HepG2 (cell line): Measurements from ENCODE around the gene PLCB1.
"Not testable (repeated sequence)": the region's sequence is repeated elsewhere in the genome, so short reads cannot be mapped to it uniquely, and the experiment has no call there.

Source experiments
- CTCF ChIP-seq: sonication (generic); formaldehyde crosslinking; IDR thresholded peaks from 2 replicates; pipeline ENCODE4 v1.5.0; 2020; ENCODE audit warnings: mild to moderate bottlenecking, missing genetic modification reagents, moderate library complexity
- DNMT1 ChIP-seq: sonication (generic); formaldehyde crosslinking; IDR thresholded peaks from 2 replicates; pipeline ENCODE4 v1.5.1; 2020; ENCODE audit warnings: mild to moderate bottlenecking, missing genetic modification reagents
- GTF2F1 ChIP-seq: fragments of 150-350 bp; IDR thresholded peaks from 2 replicates; pipeline ENCODE4 v1.6.1; 2014; ENCODE audit warnings: low read length
- HOXA9 ChIP-seq: sonication (generic); formaldehyde crosslinking; IDR thresholded peaks from 2 replicates; pipeline ENCODE4 v1.8.1; 2022; ENCODE audit warnings: missing genetic modification reagents, mild to moderate bottlenecking, moderate library complexity, borderline replicate concordance
- JUND ChIP-seq: sonication (generic); formaldehyde crosslinking; IDR thresholded peaks from 2 replicates; pipeline ENCODE4 v1.8.0; 2022; ENCODE audit warnings: mild to moderate bottlenecking, missing genetic modification reagents
- POLR2AphosphoS5 ChIP-seq: IDR thresholded peaks from 2 replicates; pipeline ENCODE4 v1.6.1; 2012; ENCODE audit warnings: low read depth, low read length
- ZNF407 ChIP-seq: sonication (generic); formaldehyde crosslinking; IDR thresholded peaks from one replicate; pipeline ENCODE4 v1.5.1; 2020; ENCODE audit warnings: mild to moderate bottlenecking, missing genetic modification reagents; ENCODE audit errors: not compliant biosample characterization
- ZNF776 ChIP-seq: sonication (generic); formaldehyde crosslinking; IDR thresholded peaks from 2 replicates; pipeline ENCODE4 v1.4.0; 2020; ENCODE audit warnings: mild to moderate bottlenecking, missing genetic modification reagents

GRCh38 chr20:8851919-8852318 is 719.9 kb downstream of the PLCB1 start:
- not testable (repeated sequence) for TF ChIP-seq CTCF (CRISPR knock-in tag); DNMT1 (CRISPR knock-in tag); HOXA9 (CRISPR knock-in tag); ZNF776; ZNF407; POLR2AphosphoS5; GTF2F1; JUND (CRISPR knock-in tag)
